Suprapubic skin (tissue), 4 donors: Measurements from ENCODE around the gene UPF1. TPM values are rescaled to one million over a fixed set of nuclear protein-coding genes. Genes with fewer than 3 reads are reported as not detected.

Experiments
- DNase-seq, 2 donors: peaks; one replicate each; pipeline ENCODE4 v3.0.0-alpha.2; 2019; ENCODE audit warnings: low spot score in 2 of 2
- H3K27ac ChIP-seq: fragments of 200-600 bp; sonication (generic); one replicate; pipeline ENCODE4 v1.5.1; 2019
- H3K27me3 ChIP-seq: fragments of 200-600 bp; sonication (generic); one replicate; pipeline ENCODE4 v1.5.1; 2019
- H3K36me3 ChIP-seq: fragments of 200-600 bp; sonication (generic); one replicate; pipeline ENCODE4 v1.5.1; 2019
- H3K4me1 ChIP-seq: fragments of 200-600 bp; sonication (generic); one replicate; pipeline ENCODE4 v1.5.1; 2019
- H3K4me3 ChIP-seq: fragments of 200-600 bp; sonication (generic); one replicate; pipeline ENCODE4 v1.5.1; 2019; ENCODE audit warnings: mild to moderate bottlenecking
- H3K9me3 ChIP-seq: fragments of 200-600 bp; sonication (generic); one replicate; pipeline ENCODE4 v1.5.1; 2019
- EP300 ChIP-seq: sonication (generic); formaldehyde crosslinking; IDR thresholded peaks from one replicate; pipeline ENCODE4 v1.6.1; 2017; ENCODE audit warnings: antibody characterized with exemption
- POLR2A ChIP-seq, 2 donors: fragments of 450-650 bp; IDR thresholded peaks; one replicate each; pipeline ENCODE4 v1.6.1; 2017; ENCODE audit warnings: antibody characterized with exemption in 2 of 2, mild to moderate bottlenecking in 2 of 2, moderate library complexity in 2 of 2
- POLR2AphosphoS5 ChIP-seq, 3 donors: sonication (generic); formaldehyde crosslinking; IDR thresholded peaks; one replicate each; pipeline ENCODE4 v1.6.1; 2017; ENCODE audit warnings: antibody characterized with exemption in 3 of 3
- WGBS: methylation state at CpG from one replicate; pipeline ENCODE4 v1.1.5; 2018; 5-methylcytosine and 5-hydroxymethylcytosine counted together
- total RNA-seq, 4 donors: library from RNA; depleted of rRNA; stranded (reverse); fragments of >200 nt; gene quantifications; one replicate each; pipeline ENCODE4 v1.1.0, GENCODE V29; 2016
- TF ChIP-seq, protein P1 (sequence below), 2 donors: fragments of 200-600 bp in 1 of 2; fragments of 450-650 bp in 1 of 2; sonication (generic) in 1 of 2; IDR thresholded peaks; one replicate each; pipeline ENCODE4 v1.5.1; 2016 to 2019; ENCODE audit warnings: antibody characterized with exemption in 2 of 2, mild to moderate bottlenecking in 1 of 2, moderate library complexity in 1 of 2

UPF1 gene
- total RNA-seq, 4 donors from 2014 or later, result 74.7 to 160 (median 99.2) TPM

DNA sequence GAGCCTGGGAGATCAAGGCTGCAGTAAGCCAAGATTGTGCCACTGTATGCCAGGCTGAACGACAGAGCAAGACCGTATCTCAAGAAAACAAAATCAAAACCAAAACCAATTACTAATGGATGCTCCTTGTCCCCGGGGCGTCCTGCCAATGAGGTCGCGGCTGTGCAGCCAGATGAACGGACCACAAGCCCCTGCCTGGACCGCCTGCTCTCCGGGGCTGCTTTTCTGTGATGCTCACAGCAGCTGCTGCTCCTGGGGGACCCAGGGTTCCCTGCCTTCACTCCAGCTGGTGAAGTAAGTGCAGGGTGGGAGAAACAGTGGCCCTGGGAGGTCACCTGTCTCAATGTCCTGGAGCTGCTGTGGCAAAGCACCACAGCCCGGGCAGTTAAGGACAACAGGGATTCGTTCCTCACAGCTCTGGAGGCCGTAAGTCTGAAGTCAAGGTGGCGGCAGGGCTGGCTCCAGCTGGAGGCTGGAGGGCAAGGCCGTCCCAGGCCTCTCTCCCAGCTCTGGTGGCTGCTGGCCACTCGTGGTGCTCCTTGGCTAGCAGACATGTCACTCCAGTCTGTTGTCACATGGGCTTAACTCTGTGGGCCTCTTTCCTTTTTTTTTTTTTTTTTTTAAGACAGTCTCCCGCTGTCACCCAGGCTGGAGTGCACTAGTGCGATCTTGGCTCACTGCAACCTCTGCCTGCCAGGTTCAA lies 77.3 kb downstream of the UPF1 start:
- H3K27me3 ChIP-seq, result no peaks in the 10 kb centered on the region
- no peak overlapping the region for H3K4me3 ChIP-seq
- peaks cover 82% of the 10 kb centered on the region for H3K36me3 ChIP-seq
- no peaks in the 10 kb centered on the region for H3K9me3 ChIP-seq
- WGBS, result 91% methylated on average over 17 of the region's 17 CpGs
- no peaks in the 10 kb centered on the region for H3K4me1 ChIP-seq
- peak in 1 of 2 donors; percentile 60 for DNase-seq
- no peak overlapping the region for H3K27ac ChIP-seq
- TF ChIP-seq, protein P1, sequence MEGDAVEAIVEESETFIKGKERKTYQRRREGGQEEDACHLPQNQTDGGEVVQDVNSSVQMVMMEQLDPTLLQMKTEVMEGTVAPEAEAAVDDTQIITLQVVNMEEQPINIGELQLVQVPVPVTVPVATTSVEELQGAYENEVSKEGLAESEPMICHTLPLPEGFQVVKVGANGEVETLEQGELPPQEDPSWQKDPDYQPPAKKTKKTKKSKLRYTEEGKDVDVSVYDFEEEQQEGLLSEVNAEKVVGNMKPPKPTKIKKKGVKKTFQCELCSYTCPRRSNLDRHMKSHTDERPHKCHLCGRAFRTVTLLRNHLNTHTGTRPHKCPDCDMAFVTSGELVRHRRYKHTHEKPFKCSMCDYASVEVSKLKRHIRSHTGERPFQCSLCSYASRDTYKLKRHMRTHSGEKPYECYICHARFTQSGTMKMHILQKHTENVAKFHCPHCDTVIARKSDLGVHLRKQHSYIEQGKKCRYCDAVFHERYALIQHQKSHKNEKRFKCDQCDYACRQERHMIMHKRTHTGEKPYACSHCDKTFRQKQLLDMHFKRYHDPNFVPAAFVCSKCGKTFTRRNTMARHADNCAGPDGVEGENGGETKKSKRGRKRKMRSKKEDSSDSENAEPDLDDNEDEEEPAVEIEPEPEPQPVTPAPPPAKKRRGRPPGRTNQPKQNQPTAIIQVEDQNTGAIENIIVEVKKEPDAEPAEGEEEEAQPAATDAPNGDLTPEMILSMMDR (IDR thresholded peaks at IDR 0.05), result no peak
- TF ChIP-seq POLR2A (IDR thresholded peaks at IDR 0.05), result no peak
- TF ChIP-seq POLR2AphosphoS5 (IDR thresholded peaks at IDR 0.05), result no peak
- TF ChIP-seq EP300, result no peak

- H3K27ac ChIP-seq, result no peak overlapping the region
- no peaks in the 10 kb centered on the region for H3K4me1 ChIP-seq
- 94% methylated on average over 4 of the region's 10 CpGs for WGBS
- TF ChIP-seq POLR2A (IDR thresholded peaks at IDR 0.05) (no peak), EP300 (no peak), POLR2AphosphoS5 (IDR thresholded peaks at IDR 0.05) (no peak)
- TF ChIP-seq, protein P1 (IDR thresholded peaks at IDR 0.05), result no peak
- no peak overlapping the region for H3K4me3 ChIP-seq
- H3K36me3 ChIP-seq, result peaks cover 80% of the 10 kb centered on the region
- no peaks in the 10 kb centered on the region for H3K27me3 ChIP-seq
- no peaks in the 10 kb centered on the region for H3K9me3 ChIP-seq
- no peak for DNase-seq
These were observed 78.3 kb downstream of the UPF1 start for GRCh38 chr19:18910010-18910409.

DNA sequence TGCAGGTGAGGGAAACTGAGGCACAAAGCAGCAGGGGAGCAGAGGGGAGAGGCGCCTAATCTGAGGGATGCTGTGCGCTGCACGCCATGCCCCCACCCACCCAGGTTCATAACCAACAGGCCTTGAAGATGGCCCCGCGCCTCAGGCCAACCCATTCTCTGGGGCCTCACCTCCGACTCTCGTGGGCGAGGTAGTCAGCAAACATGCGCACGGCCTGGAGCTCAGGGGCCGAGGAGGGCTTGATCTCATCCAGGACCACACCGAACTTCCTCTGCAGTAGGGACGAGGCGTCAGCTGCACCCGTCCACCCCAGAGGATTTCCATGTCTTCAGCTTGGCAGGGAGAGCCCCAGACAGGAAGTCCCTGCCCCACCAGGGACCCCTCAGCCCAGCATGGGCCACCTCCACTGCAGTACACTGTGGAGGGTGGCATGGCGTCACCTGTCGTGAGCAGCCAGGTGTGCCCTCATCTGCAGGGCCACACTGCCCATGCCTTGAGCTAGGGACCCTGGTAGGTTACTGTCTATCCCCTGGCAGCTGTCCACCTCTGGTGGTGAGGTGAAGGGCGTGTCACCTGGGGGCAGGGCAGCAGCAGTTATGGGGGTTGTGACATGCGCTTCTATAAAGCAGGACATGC lies 79.2 kb downstream of the UPF1 start:
- no peak overlapping the region for H3K27ac ChIP-seq
- WGBS, result 100% methylated on average over 3 of the region's 19 CpGs
- H3K27me3 ChIP-seq, result no peaks in the 10 kb centered on the region
- H3K9me3 ChIP-seq, result no peaks in the 10 kb centered on the region
- H3K36me3 ChIP-seq, result peaks cover 77% of the 10 kb centered on the region
- peak in 1 of 2 donors; percentile 58 for DNase-seq
- no peaks in the 10 kb centered on the region for H3K4me1 ChIP-seq
- no peak overlapping the region for H3K4me3 ChIP-seq
- TF ChIP-seq POLR2AphosphoS5 (IDR thresholded peaks at IDR 0.05), result no peak
- TF ChIP-seq EP300, result no peak
- no peak for TF ChIP-seq POLR2A (IDR thresholded peaks at IDR 0.05)
- TF ChIP-seq, protein P1 (IDR thresholded peaks at IDR 0.05), result no peak

GRCh38 chr19:18912933-18913332 lies 81.2 kb downstream of the UPF1 start:
- DNase-seq, result no peak
- Histone ChIP-seq H3K4me3 (no peak overlapping the region), H3K9me3 (no peaks in the 10 kb centered on the region), H3K36me3 (peaks cover 63% of the 10 kb centered on the region), H3K27ac (no peak overlapping the region), H3K27me3 (no peaks in the 10 kb centered on the region), H3K4me1 (peaks cover 7% of the 10 kb centered on the region)
- TF ChIP-seq, protein P1 (IDR thresholded peaks at IDR 0.05), result no peak
- TF ChIP-seq EP300 (no peak), POLR2A (IDR thresholded peaks at IDR 0.05) (no peak), POLR2AphosphoS5 (IDR thresholded peaks at IDR 0.05) (no peak)
- WGBS, result 99% methylated on average over 9 of the region's 14 CpGs

- peaks cover 12% of the 10 kb centered on the region for H3K4me1 ChIP-seq
- H3K4me3 ChIP-seq, result no peak overlapping the region
- WGBS, result 92% methylated on average over 5 of the region's 5 CpGs
- H3K9me3 ChIP-seq, result no peaks in the 10 kb centered on the region
- peaks cover 61% of the 10 kb centered on the region for H3K36me3 ChIP-seq
- H3K27me3 ChIP-seq, result no peaks in the 10 kb centered on the region
- no peak for DNase-seq
- no peak for TF ChIP-seq EP300
- TF ChIP-seq, protein P1 (IDR thresholded peaks at IDR 0.05), result no peak
- no peak for TF ChIP-seq POLR2AphosphoS5 (IDR thresholded peaks at IDR 0.05)
- TF ChIP-seq POLR2A (IDR thresholded peaks at IDR 0.05), result no peak
- no peak overlapping the region for H3K27ac ChIP-seq
These were observed 81.7 kb downstream of the UPF1 start for GRCh38 chr19:18913466-18913865.
